ENCODE results near the gene RASGRP4.
"Not testable (repeated sequence)": the region's sequence is repeated elsewhere in the genome, so short reads cannot be mapped to it uniquely, and the experiment has no call there.

GRCh38 chr19:38427035-38427677 is 1.1 kb upstream of the RASGRP4 start:
- TF ChIP-seq CTCF (IDR thresholded peaks at IDR 0.05; ENCODE audit: insufficient read depth, low read length); GABPA (IDR thresholded peaks at IDR 0.05; ENCODE audit: low read depth): not testable (repeated sequence)
